Large intestine (tissue), 12 donors: ENCODE data around the gene ITGB3. TPM values are rescaled to one million over a fixed set of nuclear protein-coding genes. Genes with fewer than 3 reads are reported as not detected.
A peak's percentile ranks its signal among the peaks of the same experiment; 100 is the strongest.

Experiments used
- DNase-seq, 2 donors: peaks; one replicate each; pipeline versions ENCODE4 v3.0.0 to v3.0.0-alpha.2; 2013
- H3K27ac ChIP-seq: one replicate; pipeline ENCODE4 v1.5.1; 2013; ENCODE audit warnings: low read length
- H3K27me3 ChIP-seq: 2 replicates; pipeline ENCODE4 v1.6.1; 2013; ENCODE audit warnings: low read length; ENCODE audit not compliant: control insufficient read depth, insufficient read depth
- H3K36me3 ChIP-seq: 2 replicates; pipeline ENCODE4 v1.6.1; 2013; ENCODE audit warnings: low read length; ENCODE audit not compliant: control insufficient read depth, insufficient read depth
- H3K4me1 ChIP-seq: one replicate; pipeline ENCODE4 v1.6.1; 2013; ENCODE audit warnings: low read length; ENCODE audit not compliant: control insufficient read depth, insufficient read depth
- H3K4me3 ChIP-seq: one replicate; pipeline ENCODE4 v1.5.1; 2013; ENCODE audit warnings: low read length
- H3K9me3 ChIP-seq: one replicate; pipeline ENCODE4 v1.6.1; 2013; ENCODE audit warnings: mild to moderate bottlenecking, low read depth, low read length, moderate library complexity; ENCODE audit not compliant: control insufficient read depth
- WGBS: methylation state at CpG from one replicate; pipeline ENCODE4 v1.1.5; 2013; ENCODE audit warnings: low lambda C conversion rate; ENCODE audit not compliant: insufficient coverage; 5-methylcytosine and 5-hydroxymethylcytosine counted together
- long read RNA-seq, 11 donors: transcript quantifications; one replicate each; lab custom pipeline, GENCODE V29; 2026
- polyA plus RNA-seq: library from polyadenylated mRNA; unstranded; fragments of 120-200 nt; gene quantifications from one replicate; pipeline ENCODE4 v1.2.1, GENCODE V29; 2013

ITGB3 gene
- 5.6 TPM for polyA plus RNA-seq
- long read RNA-seq, donor 1: 0 reads
- long read RNA-seq, donor 2, partial matches to known transcripts: 6 of 8 reads
- long read RNA-seq, donor 2, other reads (novel, unspliced or antisense): 0 of 8 reads
- long read RNA-seq, donor 3: 0 reads
- long read RNA-seq, donor 4: 0 reads
- long read RNA-seq, donor 5: 0 reads
- long read RNA-seq, donor 6: 0 reads
- long read RNA-seq, donor 7: 0 reads
- long read RNA-seq, donor 8: 0 reads
- long read RNA-seq, donor 9: 0 reads
- long read RNA-seq, donor 10, partial matches to known transcripts: 0 of 3 reads
- long read RNA-seq, donor 10, other reads (novel, unspliced or antisense): 0 of 3 reads
- long read RNA-seq, donor 11: 0 reads

GRCh38 chr17:47253541-47254402 lies at the start of gene ITGB3:
ITGB3 (plus strand) TSS chr17:47253827; CDS start chr17:47253862, 35 bp downstream.
- Histone ChIP-seq H3K36me3 (no peaks in the 10 kb centered on the region), H3K9me3 (no peaks in the 10 kb centered on the region), H3K27ac (peak within 1 kb of the TSS; percentile 43), H3K27me3 (peaks cover 31% of the 10 kb centered on the region), H3K4me1 (peaks cover 14% of the 10 kb centered on the region), H3K4me3 (peak within 1 kb of the TSS; percentile 51)
- peak; percentile 60 to 85 for DNase-seq
- 0% methylated on average over 7 of the region's 112 CpGs for WGBS

- H3K27me3 ChIP-seq: no peaks in the 10 kb centered on the region
- no peak overlapping the region for H3K4me3 ChIP-seq
- H3K9me3 ChIP-seq: no peaks in the 10 kb centered on the region
These were observed 49.5 kb upstream of the ITGB3 start for GRCh38 chr17:47203984-47204721.

GRCh38 chr17:47204722-47205418 lies 48.8 kb upstream of the ITGB3 start:
- no peaks in the 10 kb centered on the region for H3K36me3 ChIP-seq
- peaks cover 20% of the 10 kb centered on the region for H3K4me1 ChIP-seq
- WGBS: no CpG with 5 or more reads among the region's 6 CpGs
- H3K27me3 ChIP-seq: no peaks in the 10 kb centered on the region
- H3K9me3 ChIP-seq: no peaks in the 10 kb centered on the region
- peak overlapping the region; percentile 55 for H3K27ac ChIP-seq
- H3K4me3 ChIP-seq: no peak overlapping the region
- DNase-seq: no peak

More at GRCh38 chr17:47203984-47204721, 49.5 kb upstream of the ITGB3 start:
- WGBS: 100% methylated on average over 3 of the region's 6 CpGs
- DNase-seq: no peak
- no peak overlapping the region for H3K27ac ChIP-seq
- peaks cover 20% of the 10 kb centered on the region for H3K4me1 ChIP-seq
- no peaks in the 10 kb centered on the region for H3K36me3 ChIP-seq

- H3K36me3 ChIP-seq: no peaks in the 10 kb centered on the region
- peak; percentile 57 to 77 for DNase-seq
- no peak overlapping the region for H3K4me3 ChIP-seq
- H3K4me1 ChIP-seq: peaks cover 17% of the 10 kb centered on the region
- no peaks in the 10 kb centered on the region for H3K27me3 ChIP-seq
- no peaks in the 10 kb centered on the region for H3K9me3 ChIP-seq
- H3K27ac ChIP-seq: peak overlapping the region; percentile 55
- WGBS: 33% methylated on average over 2 of the region's 9 CpGs
These were observed 48.1 kb upstream of the ITGB3 start for GRCh38 chr17:47205419-47205963.

GRCh38 chr17:47207143-47208067 lies 46.2 kb upstream of the ITGB3 start:
- WGBS: 92% methylated on average over 2 of the region's 8 CpGs
- Histone ChIP-seq H3K36me3 (no peaks in the 10 kb centered on the region), H3K27ac (no peak overlapping the region), H3K4me3 (no peak overlapping the region), H3K27me3 (no peaks in the 10 kb centered on the region), H3K9me3 (no peaks in the 10 kb centered on the region), H3K4me1 (peaks cover 15% of the 10 kb centered on the region)
- no peak for DNase-seq

GRCh38 chr17:47208744-47209488 lies 44.7 kb upstream of the ITGB3 start, which contains the start of gene MYL4:
MYL4 (plus strand) TSS chr17:47209348; CDS start chr17:47209423, 75 bp downstream.
- Histone ChIP-seq H3K27me3 (no peaks in the 10 kb centered on the region), H3K9me3 (no peaks in the 10 kb centered on the region), H3K4me3 (no peak within 1 kb of the TSS), H3K36me3 (no peaks in the 10 kb centered on the region), H3K4me1 (peaks cover 17% of the 10 kb centered on the region), H3K27ac (no peak within 1 kb of the TSS)
- DNase-seq: no peak
- no CpG with 5 or more reads among the region's 6 CpGs for WGBS

- Histone ChIP-seq H3K9me3 (no peaks in the 10 kb centered on the region), H3K27ac (no peak overlapping the region), H3K27me3 (no peaks in the 10 kb centered on the region), H3K4me1 (peaks cover 17% of the 10 kb centered on the region), H3K36me3 (no peaks in the 10 kb centered on the region), H3K4me3 (no peak overlapping the region)
- WGBS: no CpG with 5 or more reads among the region's 3 CpGs
- no peak for DNase-seq
These were observed 44.1 kb upstream of the ITGB3 start for GRCh38 chr17:47209499-47209898.

GRCh38 chr17:47210105-47210504 lies 43.5 kb upstream of the ITGB3 start:
- H3K4me1 ChIP-seq: peaks cover 13% of the 10 kb centered on the region
- H3K36me3 ChIP-seq: no peaks in the 10 kb centered on the region
- H3K4me3 ChIP-seq: no peak overlapping the region
- no peak for DNase-seq
- H3K27ac ChIP-seq: no peak overlapping the region
- H3K9me3 ChIP-seq: no peaks in the 10 kb centered on the region
- WGBS: no CpG with 5 or more reads among the region's 3 CpGs
- no peaks in the 10 kb centered on the region for H3K27me3 ChIP-seq
